Natural killer cell treated with Interleukin-12 subunit alpha and Interleukin-12 subunit beta and Interleukin-15 and Interleukin-18, amount 100 ng/mL, for 72 hours (primary cell): ENCODE data around the gene RCAN1. TPM values are rescaled to one million over a fixed set of nuclear protein-coding genes. Genes with fewer than 3 reads are reported as not detected.
"Not testable (repeated sequence)": the region's sequence is repeated elsewhere in the genome, so short reads cannot be mapped to it uniquely, and the experiment has no call there.

Experiments
- ATAC-seq, 2 donors: fragments of 150-1000 bp; cut with Tn5 transposase in 1 of 2; sonication (Bioruptor Pico), chemical (Tn5 transposase) in 1 of 2; 2 replicates each; pipeline ENCODE4 v1.10.0; 2021
- DNase-seq: peaks from one replicate; pipeline ENCODE4 v3.0.0; 2022; ENCODE audit warnings: low spot score
- H3K27ac Mint-ChIP-seq, 2 donors: 1 replicate in 1 of 2; 2 replicates in 1 of 2; pipeline ENCODE4 v1.8.0; 2022; ENCODE audit warnings: mixed read lengths in 2 of 2, mild to moderate bottlenecking in 1 of 2, moderate library complexity in 1 of 2
- H3K27me3 Mint-ChIP-seq, 2 donors: 1 replicate in 1 of 2; 2 replicates in 1 of 2; pipeline ENCODE4 v1.8.0; 2022; ENCODE audit warnings: mixed read lengths in 2 of 2
- H3K36me3 Mint-ChIP-seq: one replicate; pipeline ENCODE4 v1.8.0; 2022; ENCODE audit warnings: mixed read lengths
- H3K4me1 Mint-ChIP-seq, 2 donors: 1 replicate in 1 of 2; 2 replicates in 1 of 2; pipeline ENCODE4 v1.8.0; 2022; ENCODE audit warnings: low read depth in 2 of 2, mixed read lengths in 2 of 2, mild to moderate bottlenecking in 1 of 2
- H3K4me3 Mint-ChIP-seq: one replicate; pipeline ENCODE4 v1.8.0; 2022; ENCODE audit warnings: mixed read lengths
- H3K9me3 Mint-ChIP-seq: 2 replicates; pipeline ENCODE4 v1.8.0; 2022; ENCODE audit warnings: mixed read lengths
- total RNA-seq, 2 donors: library from RNA; stranded (reverse); gene quantifications; one replicate each; pipeline ENCODE4 v1.2.3, GENCODE V29; 2022

RCAN1 gene
- total RNA-seq, 2 donors from 2014 or later, result 10.1 to 11.5 TPM

- Mint-ChIP-seq H3K27me3 (peaks cover 0 to 5% of the 10 kb centered on the region in 2 donors), H3K4me3 (peak overlapping the region; percentile 72), H3K27ac (peak overlapping the region; percentile 58 to 80), H3K4me1 (peaks cover 31 to 34% of the 10 kb centered on the region in 2 donors), H3K9me3 (no peaks in the 10 kb centered on the region), H3K36me3 (no peaks in the 10 kb centered on the region)
- ATAC-seq (peak in 1 of 2 donors; percentile 56), DNase-seq (no peak)
Measured at GRCh38 chr21:34513129-34513675, 101.7 kb downstream of the RCAN1 start.

DNA sequence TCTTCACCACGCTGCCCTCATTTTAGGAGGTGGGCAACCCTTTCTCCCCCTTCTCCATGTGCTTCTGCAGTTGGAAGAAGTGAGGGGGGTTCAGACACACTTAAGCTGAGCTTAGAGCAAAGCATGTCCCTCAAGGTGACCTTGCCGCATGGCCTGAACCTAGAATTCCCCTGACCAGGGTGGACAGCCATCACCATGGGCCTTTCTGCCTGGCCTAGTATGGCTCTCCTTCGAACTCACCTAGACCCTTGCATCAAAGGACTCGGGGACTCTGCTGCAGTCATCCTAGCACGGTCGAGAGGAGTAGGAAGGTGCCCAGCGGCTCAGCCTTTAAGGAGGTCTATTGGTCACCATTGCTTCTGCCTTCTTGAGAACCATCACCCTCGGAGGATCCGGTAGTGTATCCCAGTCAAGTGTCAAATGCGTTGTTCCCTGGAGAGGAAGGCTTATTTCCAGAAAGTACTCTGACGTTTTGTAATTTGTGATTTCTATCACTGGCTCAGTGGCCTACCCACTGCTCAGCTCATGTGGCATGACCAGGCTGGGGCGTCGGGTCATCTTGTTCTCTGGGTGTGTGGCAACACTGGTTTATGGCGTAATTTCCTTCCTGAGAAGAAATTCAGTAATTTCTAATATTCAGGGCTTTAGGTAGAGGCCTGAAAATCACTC is 103.0 kb downstream of the RCAN1 start, which contains the start of gene KCNE1:
Gene KCNE1, minus strand, starts transcription at position 424 of the 669 bp plus-strand sequence. CDS start 62,576 bp downstream, outside the sequence.
- H3K27ac Mint-ChIP-seq, result peak within 1 kb of the TSS; percentile 68 to 80
- H3K4me3 Mint-ChIP-seq, result peak within 1 kb of the TSS; percentile 72
- no peak for DNase-seq
- peak; percentile 70 to 71 for ATAC-seq
- H3K36me3 Mint-ChIP-seq, result no peaks in the 10 kb centered on the region
- H3K27me3 Mint-ChIP-seq, result peaks cover 6 to 8% of the 10 kb centered on the region in 2 donors
- no peaks in the 10 kb centered on the region for H3K9me3 Mint-ChIP-seq
- H3K4me1 Mint-ChIP-seq, result peaks cover 19 to 21% of the 10 kb centered on the region in 2 donors

DNA sequence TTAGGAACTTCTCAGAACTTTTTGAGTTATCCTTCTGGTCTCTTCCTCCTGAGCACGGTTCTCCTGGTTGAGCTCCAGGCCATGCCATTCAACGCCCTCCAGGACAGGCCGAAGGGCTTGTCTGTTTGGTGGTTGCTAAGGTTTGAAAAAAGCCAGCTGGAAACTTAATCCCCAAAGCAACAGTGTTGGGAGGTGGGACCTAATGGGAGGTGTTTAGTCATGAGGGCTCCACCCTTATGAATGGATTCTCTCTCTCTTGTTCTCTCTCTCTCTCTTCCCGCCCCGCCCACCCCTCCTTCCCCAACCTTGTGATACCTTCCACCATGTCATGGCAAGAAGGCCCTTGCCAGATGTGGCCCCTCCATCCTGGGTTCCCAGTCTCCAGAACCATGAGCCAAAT is 103.7 kb downstream of the RCAN1 start:
- Mint-ChIP-seq H3K9me3 (no peaks in the 10 kb centered on the region), H3K27ac (no peak overlapping the region), H3K27me3 (peaks cover 12 to 13% of the 10 kb centered on the region in 2 donors), H3K4me1 (peaks cover 18 to 20% of the 10 kb centered on the region in 2 donors), H3K4me3 (no peak overlapping the region), H3K36me3 (no peaks in the 10 kb centered on the region)
- DNase-seq, result no peak
- ATAC-seq, result no peak

DNA sequence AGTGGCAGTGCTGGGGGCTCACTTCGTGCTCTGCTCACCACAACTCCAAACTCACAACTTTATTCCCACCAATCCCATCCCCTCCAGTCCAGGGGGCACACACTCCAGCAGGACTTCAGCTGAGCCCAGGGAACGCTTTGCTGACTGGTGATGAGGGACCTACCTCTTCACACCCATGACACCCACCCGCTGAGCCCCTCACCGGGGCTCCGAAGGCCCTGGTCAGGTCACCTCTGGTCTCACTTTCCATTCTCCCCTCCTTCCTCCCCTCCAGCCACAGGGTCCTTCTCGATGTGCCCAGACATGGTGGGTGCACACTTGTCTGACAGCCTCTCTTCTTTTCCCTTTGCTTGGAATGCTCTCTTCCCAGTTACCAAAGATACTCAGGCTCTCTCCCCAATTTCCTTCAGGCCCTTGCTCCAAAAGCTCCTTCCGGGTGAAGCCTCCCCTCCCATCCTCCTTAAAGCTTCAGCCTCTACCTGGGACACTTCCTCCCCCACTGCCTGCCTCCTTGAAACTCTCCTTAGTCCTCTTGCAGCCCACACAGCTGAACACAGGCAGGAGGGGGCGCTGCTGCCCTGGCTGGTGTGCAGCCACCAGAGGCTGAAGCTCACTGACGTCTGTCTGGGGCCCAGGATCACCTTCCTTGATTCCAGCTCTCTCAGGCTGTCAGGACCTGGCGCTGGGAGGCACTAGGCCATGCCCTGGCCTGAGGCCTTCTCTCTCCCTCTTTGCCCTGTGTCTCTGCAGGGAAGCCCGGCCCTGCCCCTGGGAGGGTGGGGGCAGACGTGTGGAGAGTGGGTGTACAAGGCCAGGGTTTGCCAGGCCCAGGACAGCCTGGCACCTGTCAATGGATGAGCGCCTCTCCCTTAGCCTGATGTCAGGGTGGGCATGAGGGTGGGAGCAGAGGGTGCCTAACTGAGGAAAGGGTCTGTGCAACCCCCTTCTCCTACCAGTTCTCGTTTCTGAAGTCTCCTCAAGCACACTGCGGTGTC is 104.5 kb downstream of the RCAN1 start:
- peaks cover 18 to 20% of the 10 kb centered on the region in 2 donors for H3K4me1 Mint-ChIP-seq
- H3K36me3 Mint-ChIP-seq, result no peaks in the 10 kb centered on the region

DNA sequence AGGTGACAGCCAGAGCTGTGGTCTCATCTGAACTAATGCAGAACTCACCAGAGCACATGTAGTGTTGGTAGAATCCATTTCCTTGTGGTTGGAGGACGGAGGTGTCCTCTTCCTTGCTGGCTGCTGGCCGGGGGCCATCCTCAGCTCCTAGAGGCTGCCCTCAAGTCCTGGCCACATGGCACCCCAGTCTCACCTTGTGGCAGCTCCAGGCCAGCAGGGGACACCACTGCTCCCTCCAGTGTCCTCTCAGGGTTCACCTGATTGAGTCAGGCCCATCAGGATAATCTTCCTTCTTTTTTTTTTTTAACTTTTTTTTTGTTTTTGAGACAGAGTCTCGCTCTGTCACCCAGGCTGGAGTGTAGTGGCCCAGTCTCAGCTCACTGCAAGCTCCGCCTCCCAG is 105.8 kb downstream of the RCAN1 start:
- DNase-seq (no peak), ATAC-seq (no peak)
- Mint-ChIP-seq H3K4me1 (peaks cover 18 to 20% of the 10 kb centered on the region in 2 donors), H3K9me3 (no peaks in the 10 kb centered on the region), H3K4me3 (no peak overlapping the region), H3K36me3 (no peaks in the 10 kb centered on the region), H3K27ac (no peak overlapping the region), H3K27me3 (peaks cover 18 to 23% of the 10 kb centered on the region in 2 donors)

More for the DNA sequence above, 104.5 kb downstream of the RCAN1 start:
- Mint-ChIP-seq H3K9me3 (no peaks in the 10 kb centered on the region), H3K4me3 (peak overlapping the region; percentile 82), H3K27ac (peak overlapping the region in 1 of 2 donors; percentile 25), H3K27me3 (peaks cover 14 to 15% of the 10 kb centered on the region in 2 donors)
- ATAC-seq (peak; percentile 77 to 84), DNase-seq (peak; percentile 70)

- DNase-seq (no peak), ATAC-seq (no peak)
- Mint-ChIP-seq H3K9me3 (no peaks in the 10 kb centered on the region), H3K27ac (no peak overlapping the region), H3K4me3 (no peak overlapping the region), H3K27me3 (peaks cover 26 to 49% of the 10 kb centered on the region in 2 donors), H3K36me3 (no peaks in the 10 kb centered on the region), H3K4me1 (peaks cover 0 to 3% of the 10 kb centered on the region in 2 donors)
Measured at GRCh38 chr21:34504595-34504994, 110.3 kb downstream of the RCAN1 start.

DNA sequence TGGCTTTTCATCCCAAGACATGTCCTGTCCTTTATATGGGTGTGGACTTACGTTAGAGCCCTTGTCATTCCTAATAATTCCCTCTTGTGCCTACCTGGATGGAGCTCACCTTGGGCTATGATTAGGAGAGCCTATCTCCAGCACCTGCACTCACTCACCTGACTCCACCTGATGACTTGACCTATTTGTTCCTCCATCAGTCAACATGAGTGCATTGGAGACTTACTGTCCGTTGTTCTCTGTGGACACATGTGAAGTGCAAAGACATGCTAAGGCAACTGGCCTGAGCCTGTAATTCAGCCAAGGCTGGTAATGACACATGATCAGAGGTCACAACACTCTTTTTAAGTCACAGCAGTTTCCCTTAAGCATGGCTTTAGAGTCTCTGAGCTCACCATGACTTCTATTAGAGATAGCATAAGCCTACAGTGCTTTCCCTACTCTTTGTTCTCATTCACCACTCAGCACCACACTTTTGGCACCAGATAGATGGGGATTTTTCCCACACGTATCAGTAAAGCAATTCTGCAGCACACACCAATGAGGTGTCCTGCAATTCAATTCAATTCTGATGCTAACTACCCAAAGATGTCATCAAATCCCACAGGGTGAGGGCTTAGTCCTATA is 112.3 kb downstream of the RCAN1 start:
- Mint-ChIP-seq H3K36me3 (peaks cover 12% of the 10 kb centered on the region), H3K27me3 (peaks cover 31 to 57% of the 10 kb centered on the region in 2 donors), H3K9me3 (peaks cover 4% of the 10 kb centered on the region)

GRCh38 chr21:34501716-34502115 is 113.2 kb downstream of the RCAN1 start:
- Mint-ChIP-seq H3K4me3 (no peak overlapping the region), H3K36me3 (peaks cover 20% of the 10 kb centered on the region), H3K27me3 (peaks cover 26 to 58% of the 10 kb centered on the region in 2 donors), H3K9me3 (peaks cover 7% of the 10 kb centered on the region), H3K4me1 (no peaks in the 10 kb centered on the region), H3K27ac (no peak overlapping the region)
- DNase-seq, result no peak
- peak in 1 of 2 donors; percentile 17 for ATAC-seq

More for the DNA sequence above, 112.3 kb downstream of the RCAN1 start:
- Mint-ChIP-seq H3K4me1 (no peaks in the 10 kb centered on the region), H3K27ac (no peak overlapping the region), H3K4me3 (no peak overlapping the region)
- DNase-seq, result no peak
- no peak for ATAC-seq

DNA sequence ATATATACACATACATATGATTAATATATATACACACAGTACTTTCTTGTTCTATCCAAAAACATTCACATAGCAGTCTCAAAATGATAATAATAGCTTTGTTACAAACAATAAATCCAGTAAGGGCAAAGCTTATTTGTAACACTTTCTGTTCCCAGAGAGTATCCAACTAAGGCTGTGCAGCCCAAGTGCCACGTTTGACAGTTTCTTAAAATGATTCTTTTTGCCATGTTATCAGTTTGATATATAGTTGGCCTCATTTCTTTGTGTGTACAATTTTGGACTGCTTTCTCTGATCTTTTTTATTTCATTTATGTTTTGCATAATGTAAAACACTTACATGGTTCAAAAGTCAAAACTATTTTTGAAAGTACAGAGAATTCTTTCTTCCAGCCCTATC is 114.7 kb downstream of the RCAN1 start:
- Mint-ChIP-seq H3K27me3 (peaks cover 26 to 65% of the 10 kb centered on the region in 2 donors), H3K9me3 (peaks cover 12% of the 10 kb centered on the region), H3K4me3 (no peak overlapping the region), H3K4me1 (no peaks in the 10 kb centered on the region), H3K36me3 (peaks cover 30% of the 10 kb centered on the region), H3K27ac (no peak overlapping the region)
- ATAC-seq, result no peak
- no peak for DNase-seq

DNA sequence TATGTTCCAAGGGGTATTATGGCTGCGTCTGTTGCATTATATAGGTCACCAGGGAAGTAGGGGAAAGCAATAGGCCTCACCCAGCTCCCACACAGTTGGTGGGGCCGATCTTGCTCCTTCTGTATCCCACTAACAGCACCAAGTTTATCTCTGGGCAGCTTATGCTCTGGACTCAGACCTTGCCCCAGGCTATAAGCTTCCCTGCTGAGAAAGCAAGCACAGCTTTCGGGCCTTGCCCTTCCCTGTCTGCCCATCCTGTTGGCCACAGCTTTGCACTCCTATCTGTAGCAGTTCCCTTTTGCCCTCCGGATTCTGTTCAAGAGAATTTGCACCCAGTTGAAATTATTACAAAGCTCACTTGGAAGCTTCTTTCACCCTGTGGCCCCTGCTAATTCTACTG is 115.8 kb downstream of the RCAN1 start:
- DNase-seq (no peak), ATAC-seq (no peak)
- Mint-ChIP-seq H3K36me3 (peaks cover 30% of the 10 kb centered on the region), H3K27me3 (peaks cover 22 to 57% of the 10 kb centered on the region in 2 donors), H3K9me3 (peaks cover 12% of the 10 kb centered on the region), H3K27ac (no peak overlapping the region), H3K4me3 (no peak overlapping the region), H3K4me1 (no peaks in the 10 kb centered on the region)

DNA sequence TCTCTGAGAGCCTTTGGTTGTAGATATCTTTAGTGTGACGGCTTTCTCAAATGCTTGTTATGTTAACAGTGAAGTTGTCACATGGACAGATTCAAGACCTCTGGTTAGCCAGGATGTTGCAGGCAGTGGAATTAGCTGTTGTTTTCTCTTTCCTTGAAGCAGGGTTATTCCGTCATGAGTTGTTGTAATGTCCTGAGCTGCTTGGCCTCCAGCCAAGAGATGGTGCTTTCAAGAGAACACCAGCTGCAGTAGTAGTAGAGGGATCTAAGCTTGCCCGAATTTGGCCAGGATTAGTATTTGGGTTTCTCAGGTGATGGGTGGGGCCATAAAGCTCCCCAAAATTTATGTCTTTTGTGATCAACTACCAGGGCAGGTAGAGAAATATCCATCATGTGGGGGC is 116.3 kb downstream of the RCAN1 start:
- Mint-ChIP-seq H3K27me3 (peaks cover 22 to 52% of the 10 kb centered on the region in 2 donors), H3K4me1 (no peaks in the 10 kb centered on the region), H3K9me3 (peaks cover 12% of the 10 kb centered on the region), H3K4me3 (no peak overlapping the region), H3K27ac (no peak overlapping the region), H3K36me3 (peaks cover 30% of the 10 kb centered on the region)
- no peak for ATAC-seq
- no peak for DNase-seq

DNA sequence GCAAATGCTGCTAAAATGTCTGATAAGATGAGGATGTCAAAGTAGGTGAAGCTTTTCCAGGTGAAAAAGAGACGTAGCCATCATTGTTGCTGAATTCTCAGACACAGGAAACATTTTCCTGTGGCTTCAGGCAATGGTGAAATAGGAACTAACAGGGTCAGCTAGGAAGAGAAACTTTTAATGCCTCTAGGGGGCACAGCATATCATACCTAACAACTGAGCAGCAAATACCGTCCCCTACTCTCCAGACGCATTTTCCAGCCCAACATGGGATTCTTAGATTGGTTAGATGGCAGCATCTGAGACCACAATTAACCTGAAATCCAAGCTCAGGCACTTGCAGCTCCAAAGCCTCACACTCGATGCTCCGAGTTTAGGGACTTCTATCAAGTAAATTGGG is 131.1 kb downstream of the RCAN1 start:
- H3K4me3 Mint-ChIP-seq, ATAC-seq, H3K27ac Mint-ChIP-seq, H3K27me3 Mint-ChIP-seq, DNase-seq, H3K4me1 Mint-ChIP-seq, H3K9me3 Mint-ChIP-seq, H3K36me3 Mint-ChIP-seq: not testable (repeated sequence)

DNA sequence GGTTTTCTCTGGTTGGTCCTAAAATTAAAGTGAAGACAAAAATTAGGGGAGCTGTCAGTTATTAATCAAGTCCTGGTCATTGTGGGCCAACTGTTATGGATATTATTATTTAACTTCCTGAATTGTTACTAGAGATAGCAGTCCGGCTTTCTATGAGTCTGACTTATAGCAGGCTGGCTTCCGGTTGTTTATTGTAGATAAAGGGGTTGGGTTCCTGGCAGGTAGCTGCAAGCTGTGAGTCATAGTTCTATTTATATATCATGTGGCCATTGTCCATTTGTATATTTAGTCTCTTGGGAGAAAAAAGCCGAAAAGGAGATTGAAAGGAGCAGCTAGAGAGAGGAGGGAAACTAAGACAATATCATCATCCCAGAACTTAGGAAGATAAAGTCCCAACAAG is 131.5 kb downstream of the RCAN1 start:
- not testable (repeated sequence) for H3K27ac Mint-ChIP-seq, H3K4me3 Mint-ChIP-seq, H3K9me3 Mint-ChIP-seq, H3K4me1 Mint-ChIP-seq, H3K27me3 Mint-ChIP-seq, ATAC-seq, DNase-seq, H3K36me3 Mint-ChIP-seq
